PC-9 (cell line): ENCODE measurements around the gene TMEM178A. TPM values are rescaled to one million over a fixed set of nuclear protein-coding genes. Genes with fewer than 3 reads are reported as not detected.

ENCODE experiments used
- BruUV-seq: library from RNA; stranded (reverse); fragments of 400-500 nt; replicated peaks from 2 replicates; lab custom pipeline; 2021; lab: Mats Ljungman, UMichigan
- CTCF ChIA-PET: fragments of 300-600 bp; sonication (Branson Sonifier 250); formaldehyde crosslinking; loops from one replicate; lab custom pipeline; 2022; ENCODE audit warnings: antibody characterized with exemption; lab: Charles Lee
- POLR2A ChIA-PET: fragments of 300-600 bp; sonication (Branson Sonifier 250); formaldehyde crosslinking; loops from one replicate; lab custom pipeline; 2022; ENCODE audit warnings: antibody characterized with exemption; ENCODE audit not compliant: unreplicated experiment; lab: Charles Lee
- DNase-seq, 2 experiments: peaks; one replicate each; pipeline versions ENCODE4 v3.0.0 to v3.0.0-alpha.2; 2015 to 2022; ENCODE audit warnings: mixed read lengths in 1 of 2
- H2AFZ ChIP-seq: fragments of 200-600 bp; sonication (generic); 2 replicates; pipeline ENCODE4 v1.8.1; 2017; ENCODE audit warnings: antibody characterized with exemption
- H3F3A ChIP-seq: fragments of 200-600 bp; sonication (generic); 2 replicates; pipeline ENCODE4 v1.8.1; 2017; ENCODE audit warnings: antibody characterized with exemption, mild to moderate bottlenecking, low read depth; ENCODE audit not compliant: insufficient read depth
- H3K27ac ChIP-seq: fragments of 200-600 bp; sonication (generic); 2 replicates; pipeline ENCODE4 v1.6.1; 2016; ENCODE audit warnings: mixed run types
- H3K27me3 ChIP-seq: fragments of 200-600 bp; sonication (generic); 2 replicates; pipeline ENCODE4 v1.6.1; 2016; ENCODE audit warnings: low read depth, mixed run types; ENCODE audit not compliant: insufficient read depth
- H3K36me3 ChIP-seq: fragments of 200-600 bp; sonication (generic); 2 replicates; pipeline ENCODE4 v1.6.1; 2016; ENCODE audit warnings: low read depth, mixed run types
- H3K4me1 ChIP-seq: fragments of 200-600 bp; sonication (generic); replicated peaks from 2 replicates; pipeline ENCODE4 v1.6.1; 2016; ENCODE audit warnings: mixed run types; ENCODE audit not compliant: insufficient read depth
- H3K4me2 ChIP-seq: fragments of 200-600 bp; sonication (generic); 2 replicates; pipeline ENCODE4 v1.6.1; 2017; ENCODE audit warnings: mixed run types
- H3K4me3 ChIP-seq: fragments of 200-600 bp; sonication (generic); 2 replicates; pipeline ENCODE4 v1.6.1; 2016; ENCODE audit warnings: mixed run types
- H3K79me2 ChIP-seq: fragments of 200-600 bp; sonication (generic); 2 replicates; pipeline ENCODE4 v1.6.1; 2017; ENCODE audit warnings: low read depth, mixed run types
- H3K9me2 ChIP-seq: fragments of 200-600 bp; sonication (generic); 2 replicates; pipeline ENCODE4 v1.8.1; 2017; ENCODE audit warnings: mild to moderate bottlenecking; ENCODE audit not compliant: insufficient read depth
- H3K9me3 ChIP-seq: fragments of 200-600 bp; sonication (generic); 2 replicates; pipeline ENCODE4 v1.8.1; 2016; ENCODE audit warnings: low read depth; ENCODE audit not compliant: insufficient read depth
- H4K20me1 ChIP-seq: fragments of 200-600 bp; sonication (generic); 2 replicates; pipeline ENCODE4 v1.8.1; 2017; ENCODE audit not compliant: insufficient read depth
- EZH2 ChIP-seq: fragments of 200-600 bp; sonication (generic); IDR thresholded peaks from 2 replicates; pipeline ENCODE4 v1.8.0; 2017; ENCODE audit warnings: antibody characterized with exemption, low read depth
- intact Hi-C: fragments of 100-400 bp; cut with micrococcal nuclease; formaldehyde crosslinking; loops from one replicate; pipeline ENCODE4 v1.10.0; 2022; ENCODE audit not compliant: unreplicated experiment
- total RNA-seq: library from RNA; stranded (reverse); gene quantifications from 2 replicates; pipeline ENCODE4 v1.2.3, GENCODE V29; 2021
- TF ChIP-seq, protein P1 (sequence below): fragments of 200-600 bp; sonication (generic); conservative IDR thresholded peaks from 2 replicates; pipeline ENCODE4 v1.6.1; 2017; ENCODE audit warnings: mixed run types, antibody characterized with exemption, mild to moderate bottlenecking, moderate library complexity

TMEM178A gene
- total RNA-seq, 1 experiment from 2014 or later: 2.8 TPM

DNA sequence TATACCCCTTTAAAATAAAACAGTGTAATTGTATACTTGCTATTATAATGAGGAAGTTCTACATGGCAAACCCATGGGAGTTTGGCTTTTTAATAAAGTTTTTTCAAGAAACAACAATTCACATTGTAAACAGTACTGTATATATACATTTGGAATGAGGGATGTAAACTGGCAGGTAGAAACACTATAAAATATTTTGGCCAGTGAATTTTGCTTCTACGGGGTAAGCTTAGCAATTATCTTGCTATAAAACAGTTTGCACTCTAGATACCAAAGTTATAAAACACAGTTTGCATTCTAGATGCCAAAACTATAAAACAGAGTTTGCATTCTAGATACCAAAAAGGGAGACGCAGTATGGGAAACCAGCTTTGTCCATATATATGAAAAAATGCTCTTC is 96.7 kb downstream of the TMEM178A start:
- CTCF ChIA-PET: no interaction called here
- intact Hi-C loops: no loop called here
- Histone ChIP-seq H4K20me1 (no peaks in the 10 kb centered on the region), H3K4me1 (no peaks in the 10 kb centered on the region), H3K36me3 (peaks cover 48% of the 10 kb centered on the region), H3K79me2 (no peaks in the 10 kb centered on the region), H3K9me2 (no peaks in the 10 kb centered on the region), H3K4me2 (no peak overlapping the region), H3K27ac (no peak overlapping the region), H3K4me3 (no peak overlapping the region), H2AFZ (no peak overlapping the region), H3K27me3 (no peaks in the 10 kb centered on the region), H3F3A (no peaks in the 10 kb centered on the region), H3K9me3 (no peaks in the 10 kb centered on the region)
- POLR2A ChIA-PET: no interaction called here
- TF ChIP-seq EZH2: no peak
- TF ChIP-seq, protein P1, sequence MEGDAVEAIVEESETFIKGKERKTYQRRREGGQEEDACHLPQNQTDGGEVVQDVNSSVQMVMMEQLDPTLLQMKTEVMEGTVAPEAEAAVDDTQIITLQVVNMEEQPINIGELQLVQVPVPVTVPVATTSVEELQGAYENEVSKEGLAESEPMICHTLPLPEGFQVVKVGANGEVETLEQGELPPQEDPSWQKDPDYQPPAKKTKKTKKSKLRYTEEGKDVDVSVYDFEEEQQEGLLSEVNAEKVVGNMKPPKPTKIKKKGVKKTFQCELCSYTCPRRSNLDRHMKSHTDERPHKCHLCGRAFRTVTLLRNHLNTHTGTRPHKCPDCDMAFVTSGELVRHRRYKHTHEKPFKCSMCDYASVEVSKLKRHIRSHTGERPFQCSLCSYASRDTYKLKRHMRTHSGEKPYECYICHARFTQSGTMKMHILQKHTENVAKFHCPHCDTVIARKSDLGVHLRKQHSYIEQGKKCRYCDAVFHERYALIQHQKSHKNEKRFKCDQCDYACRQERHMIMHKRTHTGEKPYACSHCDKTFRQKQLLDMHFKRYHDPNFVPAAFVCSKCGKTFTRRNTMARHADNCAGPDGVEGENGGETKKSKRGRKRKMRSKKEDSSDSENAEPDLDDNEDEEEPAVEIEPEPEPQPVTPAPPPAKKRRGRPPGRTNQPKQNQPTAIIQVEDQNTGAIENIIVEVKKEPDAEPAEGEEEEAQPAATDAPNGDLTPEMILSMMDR: no peak
- no peak for DNase-seq
- no TSS peak for BruUV-seq

Other genes with a start within 250 kb of the TMEM178A start
- 38.4 and 46.7 TPM in 2 replicates for gene MAP4K3, start 228.6 kb upstream of the TMEM178A start, total RNA-seq
- 7.9 and 11.3 TPM in 2 replicates for gene THUMPD2, start 113.3 kb downstream of the TMEM178A start, total RNA-seq